NCI-H1417 treated with DMSO at 0.1 percent for 48 hours (cell line): ENCODE measurements around the gene RASIP1.

Source experiments
- DNase-seq: peaks from one replicate; lab custom pipeline; 2025; lab: John Stamatoyannopoulos, UW

RASIP1 gene

DNA sequence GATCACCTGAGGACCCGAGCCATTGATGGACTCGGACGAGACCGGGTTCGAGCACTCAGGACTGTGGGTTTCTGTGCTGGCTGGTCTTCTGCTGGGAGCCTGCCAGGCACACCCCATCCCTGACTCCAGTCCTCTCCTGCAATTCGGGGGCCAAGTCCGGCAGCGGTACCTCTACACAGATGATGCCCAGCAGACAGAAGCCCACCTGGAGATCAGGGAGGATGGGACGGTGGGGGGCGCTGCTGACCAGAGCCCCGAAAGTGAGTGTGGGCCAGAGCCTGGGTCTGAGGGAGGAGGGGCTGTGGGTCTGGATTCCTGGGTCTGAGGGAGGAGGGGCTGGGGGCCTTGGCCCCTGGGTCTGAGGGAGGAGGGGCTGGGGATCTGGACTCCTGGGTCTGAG lies 15.8 kb upstream of the RASIP1 start:
- DNase-seq = no peak

DNA sequence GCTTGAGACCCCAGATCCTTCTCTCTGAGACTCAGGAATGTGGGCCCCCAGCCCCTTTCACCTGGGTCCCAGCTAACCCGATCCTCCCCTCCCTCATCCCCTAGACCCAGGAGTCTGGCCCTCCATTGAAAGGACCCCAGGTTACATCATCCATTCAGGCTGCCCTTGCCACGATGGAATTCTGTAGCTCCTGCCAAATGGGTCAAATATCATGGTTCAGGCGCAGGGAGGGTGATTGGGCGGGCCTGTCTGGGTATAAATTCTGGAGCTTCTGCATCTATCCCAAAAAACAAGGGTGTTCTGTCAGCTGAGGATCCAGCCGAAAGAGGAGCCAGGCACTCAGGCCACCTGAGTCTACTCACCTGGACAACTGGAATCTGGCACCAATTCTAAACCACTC lies 15.4 kb upstream of the RASIP1 start:
- DNase-seq = no peak

DNA sequence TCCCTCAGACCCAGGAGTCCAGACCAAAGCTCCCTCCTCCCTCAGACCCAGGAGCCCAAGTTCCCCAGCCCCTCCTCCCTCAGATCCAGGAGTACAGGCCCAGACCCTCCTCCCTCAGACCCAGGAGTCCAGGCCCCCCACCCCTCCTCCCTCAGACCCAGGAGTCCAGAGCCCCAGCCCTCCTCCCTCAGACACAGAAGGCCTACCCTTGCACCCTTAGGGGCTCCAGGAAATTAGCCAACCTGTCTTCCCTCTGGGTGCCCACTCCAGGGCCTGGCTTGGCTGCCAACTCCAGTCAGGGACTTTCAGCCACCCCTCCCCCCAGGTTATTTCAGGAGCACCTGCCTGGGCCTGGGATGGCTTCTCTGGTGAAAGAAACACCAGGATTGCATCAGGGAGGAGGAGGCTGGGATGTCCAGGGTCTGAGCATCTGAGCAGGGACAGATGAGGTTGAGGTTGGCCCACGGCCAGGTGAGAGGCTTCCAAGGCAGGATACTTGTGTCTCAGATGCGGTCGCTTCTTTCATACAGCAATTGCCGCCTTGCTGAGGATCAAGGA lies 14.8 kb upstream of the RASIP1 start, which contains the start of gene FGF21:
Gene FGF21 (plus strand): TSS at position 441 of the 558 bp plus-strand sequence. CDS start 713 bp downstream, outside the sequence.
- DNase-seq = no peak

DNA sequence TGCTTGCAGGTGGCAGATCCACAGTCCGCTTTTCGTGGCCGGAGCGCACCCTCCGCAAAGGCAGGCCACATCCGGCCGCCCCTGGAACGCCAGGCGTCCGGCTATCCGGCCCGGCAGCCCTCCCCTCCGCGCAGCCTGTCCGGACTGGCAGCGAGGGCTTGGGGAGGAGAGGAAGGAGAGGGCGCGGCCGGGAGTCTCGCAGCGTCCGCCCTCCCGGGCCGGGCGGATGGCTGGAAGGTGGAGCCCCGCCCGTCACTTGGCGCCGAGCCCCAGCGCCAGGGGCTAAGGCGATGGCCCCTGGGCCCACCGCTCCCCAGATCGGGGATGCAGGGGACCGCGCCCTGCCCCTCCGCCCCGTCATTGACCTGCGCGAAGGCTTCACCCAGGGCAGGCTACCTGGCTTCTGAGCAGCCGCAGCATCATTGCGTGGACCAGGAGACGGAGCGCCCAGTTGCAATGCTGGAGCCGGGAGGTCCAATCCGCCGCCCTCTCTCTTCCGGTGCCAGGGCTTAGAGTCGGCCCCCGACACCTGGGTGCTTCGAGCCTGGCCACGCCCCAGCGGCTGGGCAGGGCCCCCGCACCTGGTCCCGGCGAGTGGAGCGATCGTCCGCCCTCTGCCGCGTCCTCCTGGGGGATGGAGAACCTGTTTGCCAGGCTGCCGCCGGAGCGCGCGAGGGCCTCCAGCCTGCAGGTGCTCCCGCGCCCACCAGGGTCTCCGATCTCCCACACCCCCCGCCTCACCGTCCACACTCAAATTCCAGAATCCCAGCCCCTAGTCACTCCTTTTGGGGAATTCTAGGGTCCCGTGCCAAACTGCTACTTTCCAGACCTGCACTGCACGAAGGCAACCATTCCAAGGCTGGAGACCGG lies 12.3 kb upstream of the RASIP1 start, which contains the start of gene FUT1:
Gene FUT1 (minus strand): TSS at position 146 of the 870 bp plus-strand sequence. CDS start 1,360 bp downstream, outside the sequence.
- peak; percentile 50 for DNase-seq

DNA sequence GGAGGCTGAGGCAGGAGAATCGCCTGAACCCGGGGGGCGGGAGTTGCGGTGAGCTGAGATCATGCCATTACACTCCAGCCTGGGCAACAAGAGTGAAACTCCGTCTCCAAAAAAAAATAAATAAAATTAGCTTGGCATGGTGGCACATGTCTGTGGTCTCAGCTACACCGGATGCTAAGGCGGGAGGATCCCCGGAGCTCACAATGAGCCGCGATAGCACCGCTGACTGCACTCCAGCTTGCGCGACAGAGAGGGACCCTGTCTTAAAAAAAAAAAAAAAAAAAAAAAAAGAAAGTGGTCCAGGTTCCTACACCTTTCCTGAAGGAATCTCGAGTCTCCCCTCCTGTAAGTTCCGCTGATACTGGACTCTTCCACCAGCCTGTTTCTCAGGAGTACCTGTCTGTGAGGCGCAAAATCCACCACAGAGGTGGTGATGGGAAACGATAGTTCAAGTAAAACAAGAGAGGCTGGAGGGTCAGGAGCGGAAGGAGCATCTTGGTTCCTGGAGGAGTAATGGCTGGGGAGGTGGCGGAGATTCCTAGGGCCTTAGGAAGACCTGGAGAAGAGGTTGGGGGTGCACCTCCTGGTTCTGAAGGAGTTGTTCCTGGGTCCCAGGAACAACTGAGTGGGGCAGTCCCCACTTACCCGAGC lies 11.6 kb upstream of the RASIP1 start:
- no peak for DNase-seq

DNA sequence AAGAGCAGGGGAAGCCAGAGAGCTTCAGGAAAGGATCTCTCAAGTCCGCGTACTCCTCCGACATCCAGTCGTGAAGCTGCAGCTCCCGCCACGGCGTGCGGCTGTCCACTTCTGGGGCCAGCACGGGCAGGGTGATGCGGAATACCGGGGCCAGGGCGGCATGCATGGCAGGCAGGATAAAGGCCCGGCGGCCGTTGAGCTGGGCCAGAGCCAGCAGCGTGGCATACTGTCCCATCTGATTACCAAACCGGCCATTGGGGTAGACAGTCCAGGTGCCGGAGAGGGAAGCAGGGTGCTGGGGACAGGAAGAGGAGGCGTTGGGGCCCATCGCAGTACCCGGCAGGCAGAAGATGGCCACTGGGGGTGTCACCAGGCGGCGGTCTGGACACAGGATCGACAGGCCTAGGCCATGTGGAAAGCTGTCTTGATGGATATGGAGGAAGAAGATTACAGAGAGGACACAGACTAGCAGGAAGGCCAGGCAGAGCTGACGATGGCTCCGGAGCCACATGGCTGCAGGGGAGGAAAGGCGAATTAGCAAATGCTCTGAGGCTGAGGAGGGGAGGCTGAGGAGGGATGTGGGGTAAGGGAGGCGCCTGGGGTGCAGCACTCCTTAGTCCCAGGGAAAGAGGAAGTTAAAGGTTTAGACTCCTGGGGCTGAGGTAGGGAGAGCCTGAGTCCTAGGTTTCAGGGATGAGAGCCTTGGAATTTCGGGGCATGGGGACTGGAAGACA lies 10.5 kb upstream of the RASIP1 start:
- no peak for DNase-seq

DNA sequence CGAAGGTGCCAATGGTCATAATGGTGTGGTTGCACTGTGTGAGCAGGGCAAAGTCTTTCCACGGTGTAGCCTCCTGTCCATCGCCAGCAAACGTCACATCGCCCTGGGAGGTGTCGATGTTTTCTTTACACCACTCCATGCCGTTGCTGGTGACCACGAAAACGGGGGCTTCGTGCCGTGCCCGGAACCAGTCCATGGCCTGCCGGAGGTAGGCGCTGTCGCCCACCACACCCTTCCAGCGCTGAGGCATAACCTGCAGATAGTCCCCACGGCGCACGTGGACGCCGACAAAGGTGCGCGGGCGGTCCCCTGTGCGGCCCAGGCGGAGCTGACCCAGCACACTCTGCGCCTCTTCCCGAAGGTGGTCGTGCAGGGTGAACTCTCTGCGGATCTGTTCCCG lies 9.9 kb upstream of the RASIP1 start:
- no peak for DNase-seq

DNA sequence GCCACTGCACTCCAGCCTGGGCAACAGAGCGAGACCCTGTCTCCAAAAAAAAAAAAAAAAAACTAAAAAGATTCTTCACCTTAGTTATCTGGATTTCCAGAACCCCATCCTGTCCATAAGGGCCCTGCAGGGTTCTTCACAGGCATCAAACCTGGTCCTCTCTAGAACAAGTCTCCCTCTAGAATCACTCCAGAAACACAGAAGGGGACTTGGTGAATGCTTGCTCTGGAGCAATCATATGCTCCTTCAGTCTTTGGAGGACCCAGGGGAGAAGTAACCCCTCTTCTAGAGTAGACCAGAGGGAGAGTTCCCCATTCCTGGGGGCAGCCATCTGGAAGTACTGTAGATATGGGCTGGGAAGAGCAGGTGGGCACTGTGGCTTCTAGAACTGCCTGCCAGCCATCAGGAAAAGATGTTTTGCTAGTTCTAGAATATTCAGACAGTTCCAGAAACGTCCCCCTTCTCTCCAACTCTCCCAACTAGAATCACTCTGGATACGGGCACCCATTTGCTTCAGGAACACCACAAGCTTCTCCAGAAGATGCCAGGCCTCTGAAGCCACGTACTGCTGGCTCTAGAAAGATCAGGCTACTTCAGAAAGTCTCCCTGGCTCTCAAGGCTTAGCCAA lies 9.3 kb upstream of the RASIP1 start:
- DNase-seq = no peak

DNA sequence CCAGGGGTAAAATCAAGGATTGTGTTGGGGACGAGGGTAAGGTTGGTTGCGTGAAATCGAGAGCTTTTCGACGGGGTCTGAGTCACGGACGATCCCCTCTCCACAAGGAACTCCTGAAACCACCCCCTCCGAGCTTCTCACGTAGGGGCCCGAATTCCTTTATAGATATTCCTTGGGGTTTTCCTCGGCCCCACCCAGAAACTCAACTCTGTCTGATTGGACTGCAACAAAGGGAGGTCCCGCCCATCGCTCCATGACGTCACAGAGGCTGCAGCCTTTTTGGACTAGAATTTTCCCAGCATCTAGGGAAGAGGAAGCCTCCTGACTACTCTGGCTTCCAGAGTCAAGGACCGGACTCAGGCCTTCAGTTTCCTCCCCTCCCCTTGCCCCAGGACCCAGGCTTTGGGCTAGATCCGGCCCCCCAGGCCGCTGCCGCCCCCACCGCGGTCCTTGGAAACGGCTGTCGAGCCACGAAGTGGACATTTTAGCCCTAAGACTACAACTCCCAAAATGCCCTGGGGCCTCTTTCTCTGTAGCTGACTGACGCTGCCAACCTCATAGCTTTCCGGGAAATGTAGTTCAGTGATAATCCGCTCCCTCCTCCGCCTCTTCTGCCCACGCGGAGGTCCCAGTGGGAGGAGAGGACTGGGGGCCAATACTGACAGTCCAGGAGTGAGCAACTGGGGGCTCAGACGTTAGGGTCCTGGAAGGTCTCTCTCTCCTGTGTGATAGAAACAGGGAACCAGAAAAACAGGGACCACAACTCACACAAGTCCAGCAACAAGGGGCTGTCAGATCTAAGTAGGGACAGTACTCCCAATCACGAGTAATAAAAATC lies 6.5 kb upstream of the RASIP1 start, which contains the start of gene IZUMO1:
Gene IZUMO1 (minus strand): TSS at position 172 of the 838 bp plus-strand sequence. CDS start 1,050 bp downstream, outside the sequence.
- no peak for DNase-seq

DNA sequence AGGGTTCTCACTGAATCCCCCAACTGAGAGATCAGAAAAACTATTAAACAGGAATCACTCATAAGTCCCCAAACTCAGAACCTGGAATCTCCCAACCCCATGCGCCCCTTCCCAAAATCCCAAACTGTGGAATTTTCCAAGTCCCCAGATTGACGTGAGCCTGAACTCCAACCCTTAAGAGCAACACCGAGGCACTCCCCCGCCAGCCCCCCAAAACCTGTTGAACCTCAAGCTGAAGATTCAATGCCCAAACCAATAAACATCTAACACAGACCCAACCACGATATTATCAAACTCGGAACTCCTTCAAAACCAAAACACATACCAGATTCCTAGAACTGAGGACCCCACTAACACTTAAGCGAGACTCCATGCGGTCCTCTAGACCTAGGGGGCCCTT lies 5.7 kb upstream of the RASIP1 start:
- DNase-seq = no peak

DNA sequence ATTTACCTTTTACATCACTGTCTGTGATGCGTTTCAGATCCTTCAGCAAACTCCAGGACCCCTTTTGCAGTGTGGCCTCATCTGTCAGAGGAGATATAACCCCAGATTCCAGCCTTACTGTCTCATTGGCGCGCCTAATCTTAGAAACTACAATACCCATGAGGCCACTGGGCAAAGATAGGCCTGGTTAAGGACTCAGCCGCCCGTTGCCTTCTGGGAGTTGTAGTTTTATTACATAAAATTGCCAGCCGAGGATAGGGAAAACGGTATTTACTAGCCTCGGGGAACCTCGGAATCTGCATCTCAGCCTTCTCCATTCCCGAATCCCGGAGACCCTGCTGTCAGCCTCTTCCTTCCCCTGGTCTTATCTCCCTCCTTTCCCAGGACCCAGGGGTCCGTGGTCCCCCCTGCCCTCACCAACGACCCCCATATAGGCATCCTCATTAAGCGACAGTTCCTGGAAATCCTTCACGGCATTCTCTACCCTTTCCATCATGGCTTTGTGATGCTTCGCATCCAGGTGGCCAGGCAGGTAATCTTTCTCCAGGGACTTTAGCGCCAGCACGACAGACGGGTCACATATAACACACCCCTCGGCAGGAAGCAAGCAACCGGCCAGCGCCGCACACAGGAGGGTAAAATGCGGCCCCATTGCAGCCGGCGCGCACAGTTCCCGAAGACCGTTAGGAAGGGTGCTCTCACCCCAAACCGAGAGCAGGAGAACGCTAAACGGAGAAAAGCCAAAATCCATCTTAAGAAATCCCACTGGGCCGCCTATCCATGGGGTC lies 5.0 kb upstream of the RASIP1 start:
- no peak for DNase-seq

DNA sequence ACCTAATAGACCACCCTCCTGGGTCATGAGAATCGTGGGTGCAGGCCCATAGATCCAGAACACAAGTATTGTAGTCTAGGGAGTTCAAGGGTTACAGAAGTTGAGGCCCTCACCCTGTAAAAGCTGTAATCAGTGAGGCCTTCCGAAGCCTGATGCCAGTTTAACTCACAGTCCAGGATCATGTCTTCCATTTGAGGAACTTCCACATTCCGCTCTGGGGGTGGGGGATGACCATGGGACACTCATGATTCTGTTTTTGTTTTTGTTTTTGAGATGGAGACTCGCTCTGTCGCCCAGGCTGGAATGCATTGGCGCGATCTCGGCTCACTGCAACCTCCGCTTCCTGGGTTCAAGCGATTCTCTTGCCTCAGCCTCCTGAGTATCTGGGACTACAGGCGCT lies 1.7 kb upstream of the RASIP1 start:
- no peak for DNase-seq

DNA sequence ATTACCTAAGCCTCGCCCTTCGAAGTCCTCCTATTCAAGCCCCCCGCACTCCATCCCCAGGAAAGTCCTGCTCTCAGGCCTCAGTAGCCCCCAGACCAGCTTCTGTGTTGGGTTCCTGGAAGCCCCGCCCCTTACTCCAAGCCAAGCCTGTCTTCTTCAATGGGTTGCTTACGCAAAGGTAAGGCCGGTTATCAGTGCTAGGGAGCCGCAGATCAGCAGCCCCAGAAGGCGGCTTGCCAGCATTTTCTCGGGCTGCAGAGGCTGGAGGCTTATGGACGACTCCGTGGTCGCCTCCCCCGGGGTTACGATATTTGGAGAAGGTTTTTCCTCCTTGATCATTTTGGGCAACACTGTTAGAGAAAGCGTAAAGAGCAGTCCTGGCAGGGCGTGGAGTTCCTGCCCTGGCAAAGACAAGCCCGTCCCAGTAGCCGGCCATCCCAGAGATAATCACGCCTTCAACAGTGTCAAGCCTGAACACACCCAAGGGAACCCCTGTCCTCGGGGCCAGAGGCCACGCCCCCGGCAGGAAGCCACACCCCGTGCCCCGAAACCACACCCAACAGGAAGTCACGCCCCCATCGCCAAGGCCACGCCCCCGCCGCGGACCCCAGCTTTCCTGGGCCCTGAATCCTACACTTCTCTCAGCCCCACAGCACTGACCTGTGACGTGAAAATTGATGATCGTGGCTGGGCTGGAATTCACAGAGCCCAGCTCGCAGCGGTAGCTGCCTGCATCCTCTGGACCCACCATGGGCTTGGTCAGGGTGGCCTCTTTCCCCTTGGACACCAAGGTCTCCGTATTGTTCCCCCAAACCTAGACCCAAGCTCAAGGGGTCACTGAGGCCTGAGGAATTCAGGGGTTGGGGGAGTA lies 954 bp upstream of the RASIP1 start:
- no peak for DNase-seq

DNA sequence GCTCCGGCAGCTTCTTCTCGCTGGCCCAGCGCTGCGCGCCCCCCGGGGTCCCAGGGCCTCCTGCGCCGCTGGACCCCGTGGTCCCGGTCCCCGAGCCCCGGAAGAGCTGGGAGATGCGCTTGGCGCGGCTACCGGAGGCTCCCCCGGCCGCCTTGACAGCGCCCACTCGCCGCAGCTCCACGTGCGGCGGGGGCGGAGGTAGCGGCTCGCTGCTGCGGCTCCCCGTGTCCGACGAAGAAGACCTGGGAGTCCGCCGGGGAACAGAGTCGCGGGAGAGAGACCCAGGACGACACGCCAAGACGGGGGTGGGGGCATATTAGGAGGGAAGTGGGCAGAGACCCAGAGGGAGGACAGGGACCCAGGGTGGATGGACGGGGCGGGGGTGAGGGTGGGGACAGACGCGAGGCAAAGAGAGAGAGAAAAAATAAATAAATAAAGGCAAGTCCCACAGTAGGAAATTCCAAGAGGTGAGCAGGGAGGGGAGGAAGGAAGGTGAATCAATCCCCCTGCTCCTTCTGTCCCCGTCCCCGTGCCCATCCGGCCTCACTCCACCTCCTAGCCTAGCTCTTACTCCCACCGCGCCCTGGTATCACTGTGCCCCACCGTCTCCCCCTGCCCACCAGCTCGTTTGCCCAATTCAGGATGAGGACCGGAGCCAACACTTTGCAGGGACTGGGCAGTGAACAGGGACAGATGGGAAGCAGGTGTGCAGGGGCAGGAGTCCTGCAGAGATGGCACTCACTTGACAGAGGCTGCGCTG lies 826 bp downstream of the RASIP1 start:
- DNase-seq = no peak

DNA sequence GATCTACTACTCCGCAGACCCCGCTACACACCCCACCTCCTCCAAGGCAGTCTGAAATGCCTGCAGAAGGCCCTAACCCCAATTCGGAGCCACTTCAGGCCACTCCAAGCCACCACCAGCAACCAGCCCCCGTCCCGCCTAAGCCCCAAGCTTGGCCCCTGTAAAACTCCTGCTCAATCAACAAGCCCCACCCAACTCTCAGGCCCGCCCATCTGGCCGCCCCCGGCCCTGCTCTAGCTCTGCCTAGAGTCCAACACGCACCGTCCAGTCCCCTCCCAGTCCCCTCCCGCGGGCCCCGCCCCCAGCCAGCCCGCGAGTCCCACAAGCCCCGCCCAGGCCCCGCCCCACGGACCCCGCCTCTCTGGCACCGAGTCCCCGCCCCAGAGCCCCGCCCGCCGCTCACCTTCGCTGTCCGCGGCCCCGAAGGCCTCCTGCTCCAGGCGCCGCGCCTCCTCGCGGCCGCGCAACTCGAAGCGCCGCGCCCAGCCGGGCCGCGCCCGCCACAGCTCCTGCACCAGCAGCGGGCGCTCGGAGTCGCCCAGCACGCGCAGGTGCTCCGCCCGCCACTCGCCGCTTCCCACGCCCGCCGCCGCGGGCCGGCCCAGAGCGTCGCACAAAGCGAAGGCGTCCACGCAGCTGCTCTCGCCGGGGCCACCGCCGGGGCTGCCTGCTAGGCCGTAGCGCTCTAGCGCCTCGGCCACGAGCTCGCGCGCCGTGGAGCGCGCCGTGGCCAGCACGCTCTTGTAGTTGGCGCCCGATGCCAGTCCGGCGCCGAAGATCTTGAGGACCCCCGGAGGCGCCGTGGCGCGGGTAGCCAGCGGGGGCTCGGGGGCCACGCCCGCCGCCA lies 1.6 kb downstream of the RASIP1 start:
- peak; percentile 43 for DNase-seq

DNA sequence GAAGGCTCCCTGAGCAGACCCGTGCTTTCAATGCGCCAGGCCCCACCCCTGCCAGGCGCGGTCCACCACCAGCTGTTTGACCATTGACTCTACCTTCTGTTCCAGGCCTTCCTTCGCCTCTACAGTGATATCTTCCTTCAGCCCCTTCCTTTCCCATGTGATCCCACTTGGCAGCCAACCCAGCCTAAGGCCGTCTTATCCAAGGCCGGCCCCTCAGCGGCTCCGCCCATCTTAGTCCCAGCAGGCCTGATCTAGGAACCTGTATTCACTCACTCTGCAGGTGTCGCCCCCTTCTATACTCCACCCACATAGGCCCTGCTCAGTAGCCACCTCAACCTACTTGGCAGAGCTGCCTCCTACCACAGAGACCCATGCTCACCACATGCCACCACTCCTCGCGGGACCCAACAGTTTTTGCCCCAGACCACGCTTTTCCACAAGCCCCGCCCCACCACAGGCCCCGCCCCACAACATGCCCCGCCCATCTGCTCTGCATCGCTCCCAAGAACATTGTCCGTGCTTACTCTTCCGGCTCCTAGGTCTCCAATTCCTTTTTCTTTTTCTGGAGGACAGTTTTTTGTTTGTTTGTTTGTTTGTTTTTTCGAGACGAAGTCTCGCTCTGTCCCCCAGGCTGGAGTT lies 2.9 kb downstream of the RASIP1 start:
- DNase-seq = no peak
